Fibroblast of lung (primary cell): ENCODE results near the gene FKBP2.

Experiments
- EZH2 ChIP-seq: IDR thresholded peaks from 2 replicates; pipeline ENCODE4 v1.5.1; 2012; ENCODE audit warnings: low read length, control low read depth, mild to moderate bottlenecking; ENCODE audit errors: missing control alignments
- TF ChIP-seq, protein P1 (sequence below), 2 donors: IDR thresholded peaks in 1 of 2; conservative IDR thresholded peaks in 1 of 2; 1 replicate in 1 of 2; 2 replicates in 1 of 2; pipeline ENCODE4 v1.5.1; 2011 to 2012; ENCODE audit warnings: low read length in 2 of 2, control low read depth in 1 of 2, inconsistent platforms in 1 of 2, low read depth in 1 of 2, mild to moderate bottlenecking in 1 of 2

GRCh38 chr11:64234647-64235379 lies 6.1 kb upstream of the FKBP2 start:
- TF ChIP-seq, protein P1, sequence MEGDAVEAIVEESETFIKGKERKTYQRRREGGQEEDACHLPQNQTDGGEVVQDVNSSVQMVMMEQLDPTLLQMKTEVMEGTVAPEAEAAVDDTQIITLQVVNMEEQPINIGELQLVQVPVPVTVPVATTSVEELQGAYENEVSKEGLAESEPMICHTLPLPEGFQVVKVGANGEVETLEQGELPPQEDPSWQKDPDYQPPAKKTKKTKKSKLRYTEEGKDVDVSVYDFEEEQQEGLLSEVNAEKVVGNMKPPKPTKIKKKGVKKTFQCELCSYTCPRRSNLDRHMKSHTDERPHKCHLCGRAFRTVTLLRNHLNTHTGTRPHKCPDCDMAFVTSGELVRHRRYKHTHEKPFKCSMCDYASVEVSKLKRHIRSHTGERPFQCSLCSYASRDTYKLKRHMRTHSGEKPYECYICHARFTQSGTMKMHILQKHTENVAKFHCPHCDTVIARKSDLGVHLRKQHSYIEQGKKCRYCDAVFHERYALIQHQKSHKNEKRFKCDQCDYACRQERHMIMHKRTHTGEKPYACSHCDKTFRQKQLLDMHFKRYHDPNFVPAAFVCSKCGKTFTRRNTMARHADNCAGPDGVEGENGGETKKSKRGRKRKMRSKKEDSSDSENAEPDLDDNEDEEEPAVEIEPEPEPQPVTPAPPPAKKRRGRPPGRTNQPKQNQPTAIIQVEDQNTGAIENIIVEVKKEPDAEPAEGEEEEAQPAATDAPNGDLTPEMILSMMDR (conservative IDR thresholded peaks at IDR 0.05 in 1 of 2, IDR thresholded peaks at IDR 0.05 in 1 of 2; ENCODE audit: low read depth in 1 of 2, low read length in 2 of 2) = no peak
- TF ChIP-seq EZH2 = no peak
